HG02642 (cell line): ENCODE data around the gene AHCYL1.
"Not testable (repeated sequence)": the region's sequence is repeated elsewhere in the genome, so short reads cannot be mapped to it uniquely, and the experiment has no call there.

ENCODE experiments used
- ATAC-seq: cut with Tn5 transposase; IDR thresholded peaks from one replicate; pipeline ENCODE4 v1.9.1; 2021; ENCODE audit warnings: mild to moderate bottlenecking; ENCODE audit not compliant: unreplicated experiment, poor library complexity

Gene AHCYL1

DNA sequence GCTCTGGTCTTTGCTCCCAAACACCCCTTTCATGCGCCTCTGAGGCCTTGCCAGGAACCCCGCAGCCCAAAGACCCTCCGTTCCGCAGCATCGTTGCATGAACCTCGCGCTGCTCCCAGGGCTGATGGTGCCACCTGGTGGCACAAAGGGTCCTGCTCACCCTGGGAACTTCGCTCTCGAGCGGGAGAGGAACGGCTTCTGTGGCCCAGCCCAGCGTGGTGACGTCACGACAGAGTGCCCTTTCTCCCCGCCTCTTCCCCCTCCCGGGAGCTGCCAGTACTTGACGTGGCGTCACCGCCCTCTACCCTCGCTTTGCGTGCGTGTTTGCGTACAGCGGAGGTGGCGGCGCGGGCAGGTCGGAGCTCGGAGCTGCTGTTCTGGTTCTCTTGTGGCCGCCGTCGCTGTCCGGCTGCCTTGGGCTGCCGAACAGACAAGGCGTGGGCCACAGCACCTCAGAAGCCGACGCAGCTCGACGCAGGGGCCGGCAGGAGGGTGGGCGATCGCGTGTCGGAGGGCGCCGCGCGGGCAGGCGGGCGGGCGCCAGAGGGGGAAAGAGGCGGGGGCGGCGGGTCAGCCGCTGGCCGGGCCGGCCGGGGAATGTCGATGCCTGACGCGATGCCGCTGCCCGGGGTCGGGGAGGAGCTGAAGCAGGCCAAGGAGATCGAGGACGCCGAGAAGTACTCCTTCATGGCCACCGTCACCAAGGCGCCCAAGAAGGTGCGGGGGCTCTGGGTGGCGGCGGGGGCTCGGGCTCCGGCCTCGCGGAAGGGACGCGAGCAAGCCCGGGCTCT lies at the start of gene AHCYL1:
Gene AHCYL1 (plus strand): TSS at position 310 of the 791 bp plus-strand sequence. CDS start 288 bp downstream, at position 598.
- peak; percentile 97 for ATAC-seq

DNA sequence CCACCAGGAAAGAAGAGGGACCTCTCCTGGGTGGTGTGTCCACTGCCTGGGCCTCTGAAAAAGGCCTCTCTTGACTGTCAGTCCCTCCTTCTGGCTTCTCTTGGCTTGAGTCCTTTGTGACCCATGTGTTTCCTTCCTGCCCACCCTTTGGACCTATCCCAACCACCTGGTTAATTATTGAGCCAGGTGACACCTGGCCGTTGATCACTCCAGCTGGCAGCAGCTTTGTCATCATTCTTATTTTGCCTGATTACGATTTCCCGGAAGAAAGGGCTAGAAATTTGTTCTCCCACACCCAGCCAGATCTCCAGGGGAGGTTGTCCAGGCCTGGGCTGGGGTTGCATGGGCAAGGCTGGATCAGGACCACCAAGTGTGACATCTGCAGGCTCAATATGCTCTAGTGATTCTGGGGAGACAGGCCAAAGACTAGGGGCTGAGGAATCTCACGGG lies 49.1 kb upstream of the AHCYL1 start:
- ATAC-seq: no peak

- no peak for ATAC-seq
These were observed 46.8 kb upstream of the AHCYL1 start for GRCh38 chr1:109937738-109938137.

GRCh38 chr1:109938556-109938955 lies 46.0 kb upstream of the AHCYL1 start:
- ATAC-seq: no peak

GRCh38 chr1:109942434-109942833 lies 42.1 kb upstream of the AHCYL1 start:
- no peak for ATAC-seq

GRCh38 chr1:109944541-109944940 lies 40.0 kb upstream of the AHCYL1 start:
- ATAC-seq: no peak

- ATAC-seq: no peak
These were observed 38.1 kb upstream of the AHCYL1 start for GRCh38 chr1:109946511-109946910.

GRCh38 chr1:109947582-109948284 lies 36.8 kb upstream of the AHCYL1 start:
- ATAC-seq: no peak

DNA sequence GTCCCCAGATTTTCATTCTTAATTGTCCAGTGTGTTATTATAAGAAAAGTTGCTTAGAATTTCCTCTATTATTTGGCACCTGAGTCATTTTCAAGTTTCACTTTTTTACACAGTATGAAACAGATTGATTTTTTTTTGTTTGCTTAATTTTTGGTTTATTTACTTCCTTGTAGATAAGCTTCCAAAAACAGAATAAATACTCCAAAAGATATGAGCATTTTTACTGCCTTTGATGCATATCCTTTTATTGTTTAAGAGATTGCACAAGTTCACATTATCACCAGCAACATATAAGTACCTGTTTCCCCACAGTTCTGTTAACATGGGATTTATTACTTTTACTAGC lies 36.3 kb upstream of the AHCYL1 start:
- ATAC-seq: no peak

DNA sequence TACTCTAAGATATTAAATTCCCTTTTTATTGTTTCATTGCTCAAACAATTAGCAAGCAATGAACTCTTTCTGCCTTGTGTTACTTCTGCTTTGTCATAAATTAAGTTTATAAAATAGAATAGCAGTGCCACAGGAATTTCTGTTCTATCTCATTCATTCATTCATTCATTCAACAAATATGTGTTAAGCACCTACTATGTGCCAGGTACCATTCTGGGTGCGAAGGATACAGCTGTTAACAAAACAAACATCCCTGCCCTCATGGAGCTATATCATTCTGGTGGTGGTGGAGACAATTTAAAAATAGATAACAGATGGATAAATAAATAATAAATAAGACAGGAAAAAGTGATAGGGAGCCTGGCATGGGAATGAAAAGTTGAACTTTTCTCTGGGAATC lies 34.5 kb upstream of the AHCYL1 start:
- no peak for ATAC-seq

DNA sequence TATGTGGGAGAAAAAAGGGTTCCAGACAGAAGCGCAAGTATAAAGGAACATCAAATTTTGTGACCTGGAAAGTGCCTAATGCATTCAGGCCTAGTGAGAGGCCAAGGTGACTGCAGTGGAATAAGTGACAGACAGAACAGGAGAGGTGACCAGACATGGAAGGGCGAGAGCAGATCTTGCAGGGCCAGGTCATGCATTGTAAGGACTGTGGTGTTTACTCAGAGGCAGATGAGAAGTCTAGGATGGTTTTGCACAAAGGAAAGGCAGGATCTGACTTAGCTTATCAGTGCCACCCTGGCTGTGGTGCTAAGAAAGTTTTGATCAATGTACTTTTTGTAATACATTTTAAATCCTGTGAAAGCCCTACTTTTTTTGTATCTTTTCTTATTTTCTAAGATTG lies 34.1 kb upstream of the AHCYL1 start:
- no peak for ATAC-seq

DNA sequence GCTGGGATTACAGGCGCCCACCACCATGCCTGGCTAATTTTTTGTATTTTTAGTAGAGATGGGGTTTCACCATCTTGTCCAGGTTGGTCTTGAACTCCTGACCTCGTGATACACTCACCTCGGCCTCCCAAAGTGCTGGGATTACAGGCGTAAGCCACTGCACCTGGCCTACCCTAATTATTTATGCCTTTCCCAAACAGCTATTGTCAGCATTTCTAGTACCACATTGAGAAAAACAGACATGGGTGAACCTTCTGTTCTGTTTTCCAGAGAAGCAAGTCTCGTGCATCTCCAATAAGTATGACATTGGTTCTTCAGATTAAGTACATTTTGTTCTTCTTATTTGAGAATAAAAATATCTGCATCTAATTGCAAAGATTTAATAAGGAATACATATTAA lies 33.1 kb upstream of the AHCYL1 start:
- ATAC-seq: not testable (repeated sequence)

DNA sequence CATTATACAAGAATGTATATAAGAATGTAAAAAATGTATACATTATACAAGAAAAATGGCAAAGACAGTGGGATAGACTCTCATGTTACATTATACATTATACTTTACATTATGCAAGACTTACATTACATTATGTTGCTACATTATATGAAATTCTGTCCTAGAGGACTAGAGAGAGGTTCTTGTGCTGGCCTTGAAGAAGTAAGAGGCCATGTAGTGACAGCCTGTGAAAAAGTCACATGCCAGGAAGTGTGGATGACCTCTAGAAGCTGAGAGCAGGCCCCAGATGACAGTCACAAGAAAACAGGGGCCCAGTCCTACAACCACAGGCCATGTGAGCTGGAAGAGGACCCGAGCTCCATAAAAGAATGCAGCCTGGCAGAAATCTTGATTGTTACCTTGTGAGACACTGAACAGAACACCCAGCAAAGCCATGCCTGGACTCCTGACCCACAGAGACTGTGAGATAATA lies 30.5 kb upstream of the AHCYL1 start:
- ATAC-seq: no peak

DNA sequence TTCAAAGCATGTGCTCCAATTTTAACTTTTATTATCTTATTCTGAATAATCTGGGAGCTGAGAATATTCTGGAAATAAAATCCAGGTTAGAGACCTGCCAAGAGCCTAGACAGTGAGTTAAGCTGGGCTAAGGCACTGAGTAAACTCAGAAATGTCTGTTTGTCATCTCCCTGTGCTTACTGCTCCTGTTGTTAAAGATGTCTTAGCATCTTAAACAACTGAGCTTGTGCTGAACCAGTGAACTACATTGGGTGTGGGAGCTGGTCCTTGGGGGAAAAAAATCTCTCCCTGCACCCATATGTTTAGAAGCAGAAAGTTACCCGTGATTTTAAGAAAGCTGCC lies 25.0 kb upstream of the AHCYL1 start:
- ATAC-seq: no peak

DNA sequence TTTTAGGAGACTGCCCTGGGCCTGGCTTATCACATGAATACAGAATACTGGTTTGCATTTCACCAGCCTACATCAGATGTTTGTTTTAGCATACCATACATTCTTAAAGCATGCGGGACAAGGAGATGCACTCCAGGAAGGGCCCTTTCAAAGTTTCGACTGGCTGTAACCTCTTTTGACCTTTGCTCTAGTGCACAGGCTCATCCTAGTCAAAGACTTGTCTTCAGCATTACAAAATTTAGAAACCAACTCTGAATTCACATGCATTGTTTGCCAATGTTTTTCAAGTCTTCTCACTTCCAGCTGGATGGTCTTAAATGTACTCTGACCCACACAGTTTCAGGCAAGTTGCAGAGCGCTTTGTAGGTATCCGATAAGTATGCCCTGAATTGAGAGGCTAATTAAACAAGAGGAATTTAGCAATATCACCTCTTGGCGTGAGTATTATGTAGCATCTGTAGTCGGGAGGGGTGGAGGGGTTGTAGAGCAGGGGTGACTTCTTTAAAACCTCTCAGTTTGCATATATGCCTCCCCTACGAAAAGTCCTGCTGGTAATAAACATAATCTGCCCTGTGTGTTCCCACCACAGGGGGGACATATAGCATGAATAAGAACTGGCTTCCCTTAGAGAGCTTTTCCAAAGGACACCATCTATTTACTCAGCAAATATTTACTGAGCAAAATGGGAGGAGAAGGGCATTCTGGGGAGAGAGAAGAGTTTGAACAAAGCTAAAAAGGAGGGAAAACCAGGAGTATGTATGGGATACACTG lies 24.4 kb upstream of the AHCYL1 start:
- no peak for ATAC-seq

DNA sequence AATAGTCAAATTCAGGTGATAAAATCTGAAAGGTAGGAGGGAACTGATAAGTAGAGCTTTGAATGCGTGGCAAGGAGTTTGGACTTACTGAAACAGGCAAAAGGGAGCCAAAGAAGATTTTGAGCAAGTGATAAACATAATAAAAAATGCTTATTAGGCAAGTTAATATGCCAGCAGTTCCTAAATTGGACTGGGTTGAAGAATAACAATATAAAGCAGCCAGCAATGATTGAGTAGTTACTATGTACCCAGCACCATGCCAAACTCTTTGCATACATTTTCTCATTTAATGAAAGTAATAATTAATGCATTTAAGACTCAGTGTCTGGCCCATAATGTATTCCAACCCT lies 23.8 kb upstream of the AHCYL1 start:
- ATAC-seq: no peak

GRCh38 chr1:109963864-109964263 lies 20.7 kb upstream of the AHCYL1 start:
- ATAC-seq: no peak

- ATAC-seq: no peak
These were observed 15.3 kb upstream of the AHCYL1 start for GRCh38 chr1:109969146-109969829.

- ATAC-seq: no peak
These were observed 14.7 kb upstream of the AHCYL1 start for GRCh38 chr1:109969907-109970306.

DNA sequence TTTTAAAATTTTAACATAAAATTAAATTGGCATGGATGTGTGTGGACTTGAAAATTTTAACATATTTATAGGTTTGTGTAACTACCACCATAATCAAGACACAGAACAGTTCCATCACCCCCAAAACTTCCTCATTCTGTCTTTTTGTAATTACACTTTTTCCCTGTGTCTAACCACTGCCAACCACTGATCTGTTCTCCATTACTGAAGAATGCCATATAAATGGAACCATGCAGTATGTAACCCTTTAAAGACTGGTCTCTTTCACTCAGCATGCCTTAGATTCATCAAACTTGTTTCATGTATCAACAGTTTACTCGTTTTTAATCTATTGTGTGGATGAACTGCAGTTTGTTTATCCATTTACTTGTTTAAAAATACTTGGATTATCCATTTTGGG lies 13.0 kb upstream of the AHCYL1 start:
- no peak for ATAC-seq

DNA sequence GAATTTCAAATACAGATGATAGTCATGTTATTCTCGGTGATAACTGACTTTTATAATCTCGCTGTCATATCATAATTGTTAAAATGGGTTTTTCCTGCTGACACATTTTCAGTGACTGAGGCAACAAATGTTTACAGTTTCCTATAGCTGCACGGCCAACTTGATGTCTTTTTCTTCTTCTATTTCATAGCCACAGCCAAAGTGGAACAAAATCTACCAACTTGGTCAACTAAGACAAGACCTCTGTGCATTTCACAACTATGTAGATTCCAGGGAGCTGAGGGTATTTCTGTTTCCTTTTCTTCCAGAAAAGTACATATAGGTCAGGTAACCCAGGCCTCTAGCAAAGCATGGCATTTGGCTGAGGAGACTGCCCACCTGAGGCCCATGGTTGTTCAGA lies 10.4 kb upstream of the AHCYL1 start:
- ATAC-seq: no peak
